Fibroblast of lung (primary cell): ENCODE measurements around the gene FAM174C. TPM values are rescaled to one million over a fixed set of nuclear protein-coding genes. Genes with fewer than 3 reads are reported as not detected.

Experiments used
- DNase-seq, 2 donors: peaks; one replicate each; pipeline versions ENCODE4 v3.0.0 to v3.0.0-alpha.2; 2010; ENCODE audit warnings: low read depth in 2 of 2
- H2AFZ ChIP-seq: 2 replicates; pipeline ENCODE4 v1.5.1; 2012; ENCODE audit warnings: low read length, control low read depth, inconsistent platforms
- H3K27ac ChIP-seq: 2 replicates; pipeline ENCODE4 v1.5.1; 2011; ENCODE audit warnings: low read length, control low read depth; ENCODE audit not compliant: insufficient read depth
- H3K27me3 ChIP-seq: 2 replicates; pipeline ENCODE4 v1.5.1; 2011; ENCODE audit warnings: mild to moderate bottlenecking, low read length; ENCODE audit not compliant: control insufficient read depth, insufficient read depth
- H3K36me3 ChIP-seq: 2 replicates; pipeline ENCODE4 v1.5.1; 2011; ENCODE audit warnings: low read length; ENCODE audit not compliant: control insufficient read depth, insufficient read depth
- H3K4me1 ChIP-seq: 2 replicates; pipeline ENCODE4 v1.5.1; 2011; ENCODE audit warnings: low read length; ENCODE audit not compliant: control insufficient read depth, insufficient read depth; ENCODE audit errors: extremely low read depth
- H3K4me2 ChIP-seq: 2 replicates; pipeline ENCODE4 v1.5.1; 2011; ENCODE audit warnings: low read length, control low read depth; ENCODE audit not compliant: insufficient read depth; ENCODE audit errors: extremely low read depth
- H3K4me3 ChIP-seq, 4 experiments: fragments of 200-600 bp in 1 of 4; sonication (generic) in 1 of 4; replicated peaks in 1 of 4; 2 replicates each; pipeline ENCODE4 v1.5.1; 2011 to 2016; ENCODE audit warnings: low read length in 4 of 4, low read depth in 3 of 4, mild to moderate bottlenecking in 3 of 4, control low read depth in 2 of 4, inconsistent platforms in 1 of 4, mixed read lengths in 1 of 4; ENCODE audit not compliant: insufficient read depth in 1 of 4; ENCODE audit errors: control extremely low read depth in 1 of 4
- H3K79me2 ChIP-seq: 2 replicates; pipeline ENCODE4 v1.5.1; 2012; ENCODE audit warnings: mild to moderate bottlenecking, low read length, inconsistent platforms; ENCODE audit not compliant: control insufficient read depth, insufficient read depth
- H3K9ac ChIP-seq: 2 replicates; pipeline ENCODE4 v1.5.1; 2011; ENCODE audit warnings: mild to moderate bottlenecking, low read length, control low read depth; ENCODE audit not compliant: insufficient read depth
- H3K9me3 ChIP-seq: 2 replicates; pipeline ENCODE4 v1.5.1; 2012; ENCODE audit warnings: low read depth, low read length; ENCODE audit not compliant: control insufficient read depth, insufficient read depth
- H4K20me1 ChIP-seq: 2 replicates; pipeline ENCODE4 v1.5.1; 2011; ENCODE audit warnings: low read length; ENCODE audit not compliant: control insufficient read depth, insufficient read depth; ENCODE audit errors: extremely low read depth
- EZH2 ChIP-seq: IDR thresholded peaks from 2 replicates; pipeline ENCODE4 v1.5.1; 2012; ENCODE audit warnings: low read length, control low read depth, mild to moderate bottlenecking; ENCODE audit errors: missing control alignments
- polyA plus RNA-seq, 2 donors: library from polyadenylated mRNA; depleted of rRNA in 1 of 2; stranded (reverse) in 1 of 2; unstranded in 1 of 2; fragments of >200 nt; gene quantifications; 2 replicates each; pipeline ENCODE4 v1.2.1, GENCODE V29; 2011 to 2012; ENCODE audit warnings: missing spikeins in 1 of 2
- total RNA-seq: library from RNA; depleted of rRNA; stranded (reverse); fragments of >200 nt; gene quantifications from 2 replicates; pipeline ENCODE4 v1.2.1, GENCODE V29; 2014
- TF ChIP-seq, protein P1 (sequence below), 2 donors: IDR thresholded peaks in 1 of 2; conservative IDR thresholded peaks in 1 of 2; 1 replicate in 1 of 2; 2 replicates in 1 of 2; pipeline ENCODE4 v1.5.1; 2011 to 2012; ENCODE audit warnings: low read length in 2 of 2, control low read depth in 1 of 2, inconsistent platforms in 1 of 2, low read depth in 1 of 2, mild to moderate bottlenecking in 1 of 2

FAM174C gene
- total and polyA plus RNA-seq, 2 donors (not counting 1 experiment from before 2014, with no cell fraction given), result 16.1 to 22.5 TPM

DNA sequence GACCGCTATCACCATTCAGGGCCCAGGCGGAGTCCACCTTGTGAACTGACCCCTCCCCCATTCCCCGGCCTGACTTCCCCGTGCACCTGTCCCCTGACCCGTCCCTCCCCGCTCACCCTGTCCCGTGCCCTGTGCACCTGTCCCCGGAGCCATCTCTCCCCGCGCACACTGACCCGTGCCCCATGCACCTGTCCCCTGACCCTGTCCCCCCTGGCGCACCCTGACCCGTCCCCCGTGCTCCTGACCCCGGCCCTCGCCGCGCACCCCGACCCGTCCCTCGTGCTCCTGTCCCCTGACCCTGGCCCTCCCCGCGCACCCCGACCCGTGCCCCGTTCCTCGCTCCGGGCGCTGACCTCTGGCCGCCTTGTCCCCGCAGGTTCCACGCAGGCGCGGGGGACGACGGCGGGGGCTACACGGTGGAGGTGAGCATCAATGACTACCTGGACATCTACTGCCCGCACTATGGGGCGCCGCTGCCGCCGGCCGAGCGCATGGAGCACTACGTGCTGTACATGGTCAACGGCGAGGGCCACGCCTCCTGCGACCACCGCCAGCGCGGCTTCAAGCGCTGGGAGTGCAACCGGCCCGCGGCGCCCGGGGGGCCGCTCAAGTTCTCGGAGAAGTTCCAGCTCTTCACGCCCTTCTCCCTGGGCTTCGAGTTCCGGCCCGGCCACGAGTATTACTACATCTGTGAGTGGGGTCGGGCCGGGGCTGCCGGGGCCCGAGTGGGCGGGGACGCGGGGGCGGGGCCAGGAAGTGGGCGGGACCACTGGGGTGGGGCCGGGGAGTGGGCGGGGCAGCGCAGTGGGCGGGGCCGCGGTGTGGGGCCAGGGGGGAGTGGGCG is 20.1 kb downstream of the FAM174C start:
- no peak for DNase-seq
- Histone ChIP-seq H3K27ac (no peak overlapping the region), H3K36me3 (no peaks in the 10 kb centered on the region), H3K4me3 (no peak overlapping the region), H3K4me2 (peak overlapping the region; percentile 13), H3K4me1 (no peaks in the 10 kb centered on the region), H2AFZ (no peak overlapping the region), H3K79me2 (no peaks in the 10 kb centered on the region), H3K9ac (no peak overlapping the region), H4K20me1 (no peaks in the 10 kb centered on the region), H3K9me3 (no peaks in the 10 kb centered on the region), H3K27me3 (no peaks in the 10 kb centered on the region)
- TF ChIP-seq, protein P1, sequence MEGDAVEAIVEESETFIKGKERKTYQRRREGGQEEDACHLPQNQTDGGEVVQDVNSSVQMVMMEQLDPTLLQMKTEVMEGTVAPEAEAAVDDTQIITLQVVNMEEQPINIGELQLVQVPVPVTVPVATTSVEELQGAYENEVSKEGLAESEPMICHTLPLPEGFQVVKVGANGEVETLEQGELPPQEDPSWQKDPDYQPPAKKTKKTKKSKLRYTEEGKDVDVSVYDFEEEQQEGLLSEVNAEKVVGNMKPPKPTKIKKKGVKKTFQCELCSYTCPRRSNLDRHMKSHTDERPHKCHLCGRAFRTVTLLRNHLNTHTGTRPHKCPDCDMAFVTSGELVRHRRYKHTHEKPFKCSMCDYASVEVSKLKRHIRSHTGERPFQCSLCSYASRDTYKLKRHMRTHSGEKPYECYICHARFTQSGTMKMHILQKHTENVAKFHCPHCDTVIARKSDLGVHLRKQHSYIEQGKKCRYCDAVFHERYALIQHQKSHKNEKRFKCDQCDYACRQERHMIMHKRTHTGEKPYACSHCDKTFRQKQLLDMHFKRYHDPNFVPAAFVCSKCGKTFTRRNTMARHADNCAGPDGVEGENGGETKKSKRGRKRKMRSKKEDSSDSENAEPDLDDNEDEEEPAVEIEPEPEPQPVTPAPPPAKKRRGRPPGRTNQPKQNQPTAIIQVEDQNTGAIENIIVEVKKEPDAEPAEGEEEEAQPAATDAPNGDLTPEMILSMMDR (conservative IDR thresholded peaks at IDR 0.05 in 1 of 2, IDR thresholded peaks at IDR 0.05 in 1 of 2; ENCODE audit: low read depth in 1 of 2, low read length in 2 of 2), result no peak
- TF ChIP-seq EZH2, result no peak

DNA sequence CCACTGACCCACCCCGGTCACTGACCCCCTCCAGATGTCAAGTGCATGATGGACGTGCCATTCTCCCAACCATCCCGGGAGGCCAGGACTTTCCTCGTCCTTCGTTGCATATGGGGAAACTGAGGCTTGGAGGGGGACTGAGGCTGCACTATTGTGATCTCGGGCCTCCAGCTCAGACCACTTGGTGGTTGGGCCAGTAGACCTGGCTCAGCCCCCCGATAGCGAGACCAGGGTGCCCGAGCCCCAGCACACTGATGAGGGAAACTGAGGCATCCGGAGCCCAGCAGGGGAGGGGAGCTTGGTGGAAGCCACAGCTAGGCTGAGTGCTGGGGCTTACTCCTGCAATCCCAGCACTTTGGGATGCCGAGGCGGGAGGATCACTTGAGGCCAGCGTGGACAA is 20.7 kb downstream of the FAM174C start:
- Histone ChIP-seq H3K79me2 (no peaks in the 10 kb centered on the region), H3K9me3 (no peaks in the 10 kb centered on the region), H3K36me3 (no peaks in the 10 kb centered on the region), H3K27me3 (no peaks in the 10 kb centered on the region), H3K9ac (no peak overlapping the region), H3K4me1 (no peaks in the 10 kb centered on the region), H3K4me2 (no peak overlapping the region), H4K20me1 (no peaks in the 10 kb centered on the region), H2AFZ (no peak overlapping the region), H3K27ac (no peak overlapping the region), H3K4me3 (no peak overlapping the region)
- TF ChIP-seq, protein P1 (conservative IDR thresholded peaks at IDR 0.05 in 1 of 2, IDR thresholded peaks at IDR 0.05 in 1 of 2; ENCODE audit: low read depth in 1 of 2, low read length in 2 of 2), result no peak
- TF ChIP-seq EZH2, result no peak
- no peak for DNase-seq

DNA sequence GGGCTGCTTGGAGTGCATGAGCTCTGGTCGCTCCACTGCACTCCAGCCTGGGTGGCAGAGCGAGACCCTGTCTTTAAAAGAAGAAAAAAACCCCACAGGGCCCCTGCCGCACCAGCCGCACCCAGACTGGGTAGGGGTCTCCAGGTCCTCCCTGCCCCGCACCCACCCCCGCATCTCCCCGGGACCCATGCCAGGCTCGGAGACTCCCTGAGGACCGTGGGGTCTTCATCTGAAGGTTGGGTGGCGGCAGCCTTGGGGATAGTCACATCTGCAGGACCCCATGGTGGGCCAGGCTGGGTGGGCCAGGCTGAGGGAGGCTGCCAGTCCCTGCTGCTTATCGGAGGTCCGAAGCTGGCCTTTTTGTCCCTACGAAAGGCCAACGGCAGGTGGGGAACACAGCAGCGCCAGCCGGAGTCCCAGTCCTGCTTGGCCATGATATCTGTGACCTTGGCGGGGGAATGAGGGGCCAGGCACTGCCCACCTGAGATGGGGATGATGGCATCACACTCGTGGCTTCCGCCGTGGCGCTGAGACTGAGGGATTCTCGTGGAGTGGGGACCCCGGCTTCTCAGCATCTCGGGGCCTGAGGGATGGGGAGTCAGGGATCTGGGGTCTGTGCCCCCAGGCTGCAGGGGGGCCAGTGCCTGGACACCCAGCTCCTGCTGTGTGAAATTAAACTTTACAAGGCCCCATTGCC is 21.4 kb downstream of the FAM174C start:
- Histone ChIP-seq H3K27me3 (no peaks in the 10 kb centered on the region), H3K36me3 (no peaks in the 10 kb centered on the region), H3K4me2 (no peak overlapping the region), H3K9ac (no peak overlapping the region), H3K27ac (no peak overlapping the region), H3K79me2 (no peaks in the 10 kb centered on the region), H3K4me3 (no peak overlapping the region), H3K4me1 (no peaks in the 10 kb centered on the region), H2AFZ (no peak overlapping the region), H3K9me3 (no peaks in the 10 kb centered on the region), H4K20me1 (no peaks in the 10 kb centered on the region)
- DNase-seq, result no peak
- TF ChIP-seq EZH2, result no peak
- TF ChIP-seq, protein P1 (conservative IDR thresholded peaks at IDR 0.05 in 1 of 2, IDR thresholded peaks at IDR 0.05 in 1 of 2; ENCODE audit: low read depth in 1 of 2, low read length in 2 of 2), result no peak
